GM12878 (cell line): ENCODE measurements around the gene LIN7C. TPM values are rescaled to one million over a fixed set of nuclear protein-coding genes. Genes with fewer than 3 reads are reported as not detected.

Experiments
- ETV6 ChIP-seq, 2 experiments: fragments of 450-650 bp in 1 of 2; IDR thresholded peaks in 1 of 2; conservative IDR thresholded peaks in 1 of 2; 2 replicates each; pipeline ENCODE4 v1.6.1; 2014; ENCODE audit warnings: antibody characterized with exemption in 1 of 2, borderline replicate concordance in 1 of 2, low read depth in 1 of 2, mild to moderate bottlenecking in 1 of 2, moderate library complexity in 1 of 2
- IKZF1 ChIP-seq: fragments of 450-650 bp; conservative IDR thresholded peaks from 2 replicates; pipeline ENCODE4 v1.6.1; 2017; ENCODE audit warnings: antibody characterized with exemption, mild to moderate bottlenecking
- KDM1A ChIP-seq: fragments of 200-600 bp; sonication (generic); IDR thresholded peaks from 2 replicates; pipeline ENCODE4 v1.6.1; 2016; ENCODE audit warnings: borderline replicate concordance
- MTA3 ChIP-seq: IDR thresholded peaks from 2 replicates; pipeline ENCODE4 v1.6.1; 2012; ENCODE audit warnings: low read length, inconsistent platforms, borderline replicate concordance
- MYB ChIP-seq: fragments of 150-350 bp; IDR thresholded peaks from 2 replicates; pipeline ENCODE4 v1.6.1; 2014; ENCODE audit warnings: mild to moderate bottlenecking, low read depth, low read length, borderline replicate concordance
- NBN ChIP-seq: fragments of 450-650 bp; IDR thresholded peaks from 2 replicates; pipeline ENCODE4 v1.6.1; 2016
- NFXL1 ChIP-seq: fragments of 450-650 bp; IDR thresholded peaks from 2 replicates; pipeline ENCODE4 v1.6.1; 2017; ENCODE audit warnings: antibody characterized with exemption, mild to moderate bottlenecking, borderline replicate concordance
- NRF1 ChIP-seq: conservative IDR thresholded peaks from 2 replicates; pipeline ENCODE4 v1.6.1; 2011; ENCODE audit warnings: mild to moderate bottlenecking, low read depth, low read length, improper control_type of control experiment
- RUNX3 ChIP-seq: IDR thresholded peaks from 2 replicates; pipeline ENCODE4 v1.6.1; 2012; ENCODE audit warnings: low read length, inconsistent platforms
- SIX5 ChIP-seq: IDR thresholded peaks from 2 replicates; pipeline ENCODE4 v1.6.1; 2011; ENCODE audit warnings: mild to moderate bottlenecking, low read depth, low read length, moderate library complexity; ENCODE audit not compliant: severe bottlenecking
- SP1 ChIP-seq: IDR thresholded peaks from one replicate; pipeline ENCODE4 v1.6.1; 2011; ENCODE audit warnings: low read depth, low read length
- SPI1 ChIP-seq: IDR thresholded peaks from 2 replicates; pipeline ENCODE4 v1.6.1; 2011; ENCODE audit warnings: low read depth, mild to moderate bottlenecking, low read length, moderate library complexity, borderline replicate concordance; ENCODE audit not compliant: insufficient read depth
- SRF ChIP-seq, 2 experiments: IDR thresholded peaks; 2 replicates each; pipeline ENCODE4 v1.6.1; 2011; ENCODE audit warnings: low read depth in 2 of 2, low read length in 2 of 2, mild to moderate bottlenecking in 1 of 2, moderate library complexity in 1 of 2
- YY1 ChIP-seq: IDR thresholded peaks from 2 replicates; pipeline ENCODE4 v1.6.1; 2011; ENCODE audit warnings: low read depth, mild to moderate bottlenecking, low read length
- ZNF24 ChIP-seq: fragments of 450-650 bp; IDR thresholded peaks from 2 replicates; pipeline ENCODE4 v1.6.1; 2017; ENCODE audit warnings: antibody characterized with exemption, mild to moderate bottlenecking
- ZNF384 ChIP-seq: IDR thresholded peaks from 2 replicates; pipeline ENCODE4 v1.6.1; 2012; ENCODE audit warnings: low read depth, mild to moderate bottlenecking, low read length, improper control_type of control experiment, borderline replicate concordance
- polyA plus RNA-seq, 11 experiments: library from polyadenylated mRNA; depleted of rRNA in 4 of 11; unstranded in 6 of 11; stranded (reverse) in 5 of 11; fragments of >200 nt; fragmentation: Nextera tagmentation in 4 of 11; fragmentation: Illumina TruSeq in 1 of 11; extraction: Ambion mirVana in 4 of 11; extraction: Trizol in 1 of 11; gene quantifications; 1 replicate in 1 of 11; 2 replicates in 10 of 11; pipeline versions ENCODE4 v1.2.1 to v1.2.3, GENCODE V29; 2011 to 2016; ENCODE audit warnings: inconsistent platforms in 2 of 11, missing spikeins in 2 of 11, low read depth in 1 of 11
- total RNA-seq, 4 experiments: library from RNA; depleted of rRNA in 3 of 4; stranded (reverse); fragments of >200 nt in 3 of 4; fragmentation: Illumina TruSeq in 1 of 4; extraction: Trizol in 1 of 4; gene quantifications; 2 replicates each; pipeline versions ENCODE4 v1.2.1 to v1.2.3, GENCODE V29; 2013 to 2021
- TF ChIP-seq, protein P1 (sequence below): fragments of 450-650 bp; formaldehyde crosslinking; IDR thresholded peaks from 2 replicates; pipeline ENCODE4 v1.4.0; 2022; ENCODE audit warnings: mild to moderate bottlenecking, moderate library complexity
- TF ChIP-seq, protein P2 (sequence below): fragments of 450-650 bp; IDR thresholded peaks from 2 replicates; pipeline ENCODE4 v1.6.1; 2017; ENCODE audit warnings: borderline replicate concordance
- TF ChIP-seq, protein P3 (sequence below): fragments of 450-650 bp; IDR thresholded peaks from 2 replicates; pipeline ENCODE4 v1.6.1; 2017; ENCODE audit warnings: mild to moderate bottlenecking, low read depth, inconsistent platforms; ENCODE audit not compliant: poor library complexity, severe bottlenecking

LIN7C gene
- total and polyA plus RNA-seq, 10 of the 15 experiments (the other 5 are each of a cell fraction or from before 2014, with no cell fraction given): 6.0 to 23.7 (median 15.1) TPM

DNA sequence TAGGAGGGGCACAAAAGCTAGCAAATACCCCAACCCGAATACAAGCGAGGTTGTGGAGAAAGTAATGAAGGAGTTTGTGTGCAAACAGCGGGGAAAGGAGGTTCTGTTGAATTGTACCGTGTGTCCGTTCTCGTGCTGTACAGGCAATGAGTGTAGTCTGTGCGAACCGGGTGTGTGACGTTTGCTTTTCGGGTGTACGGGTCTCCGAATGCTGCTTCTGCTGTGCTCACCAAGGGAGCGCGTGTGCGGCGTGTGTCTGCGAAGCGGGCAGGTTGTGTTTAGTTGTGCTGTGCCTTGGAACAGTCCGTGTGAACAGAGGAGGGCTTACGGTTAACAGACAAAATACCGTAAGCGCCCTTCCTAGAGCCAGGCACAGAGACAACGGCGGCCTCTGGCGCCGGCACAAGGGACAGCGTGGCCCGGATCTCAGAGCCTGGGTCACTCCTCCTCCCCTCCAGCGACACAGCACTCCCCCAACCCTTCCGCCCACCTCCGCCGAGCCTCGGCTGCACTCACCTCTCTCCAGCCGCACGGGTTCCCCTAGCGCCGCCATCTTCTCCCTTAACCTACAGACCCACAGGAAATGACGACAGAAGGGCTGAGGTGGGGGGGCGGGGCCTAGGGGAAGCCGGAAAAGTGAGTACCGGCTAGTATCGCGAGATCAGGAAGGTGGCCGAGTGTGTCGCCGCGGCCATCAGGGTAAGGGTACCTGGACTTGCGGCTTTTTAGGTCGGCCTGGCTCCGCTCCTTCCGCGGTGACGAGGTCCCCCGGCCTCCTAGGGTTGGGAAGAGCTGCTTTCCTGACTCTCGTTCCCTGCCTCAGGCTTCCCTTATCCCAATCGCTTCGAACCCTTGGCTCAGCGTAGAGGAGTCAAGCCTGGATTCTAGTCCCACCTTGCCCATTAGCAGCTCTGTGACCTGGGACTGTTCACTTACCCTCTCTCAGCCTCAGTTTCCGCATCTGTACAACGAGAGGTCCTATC is at the start of gene LIN7C (continued):
- TF ChIP-seq, protein P1, sequence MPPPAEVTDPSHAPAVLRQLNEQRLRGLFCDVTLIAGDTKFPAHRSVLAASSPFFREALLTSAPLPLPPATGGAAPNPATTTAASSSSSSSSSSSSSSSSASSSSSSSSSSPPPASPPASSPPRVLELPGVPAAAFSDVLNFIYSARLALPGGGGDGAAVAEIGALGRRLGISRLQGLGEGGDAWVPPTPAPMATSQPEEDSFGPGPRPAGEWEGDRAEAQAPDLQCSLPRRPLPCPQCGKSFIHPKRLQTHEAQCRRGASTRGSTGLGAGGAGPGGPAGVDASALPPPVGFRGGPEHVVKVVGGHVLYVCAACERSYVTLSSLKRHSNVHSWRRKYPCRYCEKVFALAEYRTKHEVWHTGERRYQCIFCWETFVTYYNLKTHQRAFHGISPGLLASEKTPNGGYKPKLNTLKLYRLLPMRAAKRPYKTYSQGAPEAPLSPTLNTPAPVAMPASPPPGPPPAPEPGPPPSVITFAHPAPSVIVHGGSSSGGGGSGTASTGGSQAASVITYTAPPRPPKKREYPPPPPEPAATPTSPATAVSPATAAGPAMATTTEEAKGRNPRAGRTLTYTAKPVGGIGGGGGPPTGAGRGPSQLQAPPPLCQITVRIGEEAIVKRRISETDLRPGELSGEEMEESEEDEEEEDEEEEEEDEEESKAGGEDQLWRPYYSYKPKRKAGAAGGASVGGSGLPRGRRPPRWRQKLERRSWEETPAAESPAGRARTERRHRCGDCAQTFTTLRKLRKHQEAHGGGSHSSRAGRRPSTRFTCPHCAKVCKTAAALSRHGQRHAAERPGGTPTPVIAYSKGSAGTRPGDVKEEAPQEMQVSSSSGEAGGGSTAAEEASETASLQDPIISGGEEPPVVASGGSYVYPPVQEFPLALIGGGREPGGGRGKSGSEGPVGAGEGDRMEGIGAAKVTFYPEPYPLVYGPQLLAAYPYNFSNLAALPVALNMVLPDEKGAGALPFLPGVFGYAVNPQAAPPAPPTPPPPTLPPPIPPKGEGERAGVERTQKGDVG (CRISPR knock-in tag): no peak
- TF ChIP-seq, protein P2, sequence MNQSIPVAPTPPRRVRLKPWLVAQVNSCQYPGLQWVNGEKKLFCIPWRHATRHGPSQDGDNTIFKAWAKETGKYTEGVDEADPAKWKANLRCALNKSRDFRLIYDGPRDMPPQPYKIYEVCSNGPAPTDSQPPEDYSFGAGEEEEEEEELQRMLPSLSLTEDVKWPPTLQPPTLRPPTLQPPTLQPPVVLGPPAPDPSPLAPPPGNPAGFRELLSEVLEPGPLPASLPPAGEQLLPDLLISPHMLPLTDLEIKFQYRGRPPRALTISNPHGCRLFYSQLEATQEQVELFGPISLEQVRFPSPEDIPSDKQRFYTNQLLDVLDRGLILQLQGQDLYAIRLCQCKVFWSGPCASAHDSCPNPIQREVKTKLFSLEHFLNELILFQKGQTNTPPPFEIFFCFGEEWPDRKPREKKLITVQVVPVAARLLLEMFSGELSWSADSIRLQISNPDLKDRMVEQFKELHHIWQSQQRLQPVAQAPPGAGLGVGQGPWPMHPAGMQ: peak; percentile 76
- TF ChIP-seq SPI1 (no peak), SP1 (peak; percentile 19), MTA3 (no peak), KDM1A (no peak), MYB (peak; percentile 38; the same call in 1 of the 2 replicates), IKZF1 (peak; percentile 74), NRF1 (no peak), SIX5 (peak; percentile 39), ETV6 (conservative IDR thresholded peaks at IDR 0.05 in 1 of 2, IDR thresholded peaks at IDR 0.05 in 1 of 2; ENCODE audit: borderline replicate concordance in 1 of 2, low read depth in 1 of 2) (no peak), RUNX3 (peak; percentile 87), NBN (peak; percentile 91), NFXL1 (no peak), SRF (IDR thresholded peaks at IDR 0.05; ENCODE audit: low read depth in 2 of 2, low read length in 2 of 2) (0 out of 4 replicates have a peak, but pooled peaks of 1 of the 2 experiments have one; percentile 47), ZNF384 (no peak), YY1 (peak; percentile 98), ZNF24 (no peak)
- TF ChIP-seq, protein P3, sequence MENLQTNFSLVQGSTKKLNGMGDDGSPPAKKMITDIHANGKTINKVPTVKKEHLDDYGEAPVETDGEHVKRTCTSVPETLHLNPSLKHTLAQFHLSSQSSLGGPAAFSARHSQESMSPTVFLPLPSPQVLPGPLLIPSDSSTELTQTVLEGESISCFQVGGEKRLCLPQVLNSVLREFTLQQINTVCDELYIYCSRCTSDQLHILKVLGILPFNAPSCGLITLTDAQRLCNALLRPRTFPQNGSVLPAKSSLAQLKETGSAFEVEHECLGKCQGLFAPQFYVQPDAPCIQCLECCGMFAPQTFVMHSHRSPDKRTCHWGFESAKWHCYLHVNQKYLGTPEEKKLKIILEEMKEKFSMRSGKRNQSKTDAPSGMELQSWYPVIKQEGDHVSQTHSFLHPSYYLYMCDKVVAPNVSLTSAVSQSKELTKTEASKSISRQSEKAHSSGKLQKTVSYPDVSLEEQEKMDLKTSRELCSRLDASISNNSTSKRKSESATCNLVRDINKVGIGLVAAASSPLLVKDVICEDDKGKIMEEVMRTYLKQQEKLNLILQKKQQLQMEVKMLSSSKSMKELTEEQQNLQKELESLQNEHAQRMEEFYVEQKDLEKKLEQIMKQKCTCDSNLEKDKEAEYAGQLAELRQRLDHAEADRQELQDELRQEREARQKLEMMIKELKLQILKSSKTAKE: no peak
